Left lobe of liver (tissue), 2 donors: ENCODE data around the gene CD99L2. TPM values are rescaled to one million over a fixed set of nuclear protein-coding genes. Genes with fewer than 3 reads are reported as not detected.
"Not testable (repeated sequence)": the region's sequence is repeated elsewhere in the genome, so short reads cannot be mapped to it uniquely, and the experiment has no call there.

Source experiments
- ATAC-seq: fragments of 200-7000 bp; cut with Tn5 transposase; one replicate; pipeline ENCODE4 v1.9.1; 2020; ENCODE audit warnings: mild to moderate bottlenecking, moderate library complexity
- DNase-seq: peaks from one replicate; pipeline ENCODE4 v3.0.0-alpha.2; 2020; ENCODE audit warnings: low spot score
- total RNA-seq: library from RNA; stranded (reverse); gene quantifications from one replicate; pipeline ENCODE4 v1.2.1, GENCODE V29; 2021
- donor health status: DM: no; HTN: no; CAD: no; lungs with moderate emphysema.
- donor health status: DM: no; HTN: yes; CAD: no.

The CD99L2 gene
- total RNA-seq, 1 donor from 2014 or later, result 36.7 TPM

- DNase-seq (peak; percentile 45), ATAC-seq (no peak)
Measured at GRCh38 chrX:150897421-150898320, 797 bp downstream of the CD99L2 start.

GRCh38 chrX:150896632-150897031 lies 1.8 kb downstream of the CD99L2 start:
- ATAC-seq (no peak), DNase-seq (no peak)

- ATAC-seq, result no peak
- DNase-seq, result no peak
Measured at GRCh38 chrX:150893936-150894335, 4.5 kb downstream of the CD99L2 start.

- ATAC-seq (no peak), DNase-seq (no peak)
Measured at GRCh38 chrX:150889131-150889530, 9.3 kb downstream of the CD99L2 start.

- no peak for ATAC-seq
- DNase-seq, result no peak
Measured at GRCh38 chrX:150887906-150888465, 10.5 kb downstream of the CD99L2 start.

- not testable (repeated sequence) for DNase-seq, ATAC-seq
Measured at GRCh38 chrX:150887268-150887667, 11.2 kb downstream of the CD99L2 start.

- ATAC-seq (no peak), DNase-seq (no peak)
Measured at GRCh38 chrX:150886381-150886780, 12.1 kb downstream of the CD99L2 start.

GRCh38 chrX:150880808-150881165 lies 17.7 kb downstream of the CD99L2 start:
- DNase-seq (no peak), ATAC-seq (no peak)

- DNase-seq, result no peak
- no peak for ATAC-seq
Measured at GRCh38 chrX:150879855-150880807, 18.3 kb downstream of the CD99L2 start.

GRCh38 chrX:150875621-150876020 lies 22.8 kb downstream of the CD99L2 start:
- DNase-seq, ATAC-seq: not testable (repeated sequence)

GRCh38 chrX:150874448-150874847 lies 24.0 kb downstream of the CD99L2 start:
- no peak for DNase-seq
- no peak for ATAC-seq

- DNase-seq, result no peak
- ATAC-seq, result peak; percentile 37
Measured at GRCh38 chrX:150873616-150874015, 24.9 kb downstream of the CD99L2 start.

GRCh38 chrX:150872773-150873336 lies 25.6 kb downstream of the CD99L2 start:
- no peak for ATAC-seq
- DNase-seq, result no peak

- DNase-seq (no peak), ATAC-seq (no peak)
Measured at GRCh38 chrX:150871341-150871811, 27.1 kb downstream of the CD99L2 start.

GRCh38 chrX:150870487-150871340 lies 27.8 kb downstream of the CD99L2 start:
- ATAC-seq (no peak), DNase-seq (no peak)

GRCh38 chrX:150870029-150870428 lies 28.4 kb downstream of the CD99L2 start:
- ATAC-seq, result no peak

GRCh38 chrX:150869450-150869849 lies 29.0 kb downstream of the CD99L2 start:
- DNase-seq (no peak), ATAC-seq (no peak)

More at GRCh38 chrX:150870029-150870428, 28.4 kb downstream of the CD99L2 start:
- no peak for DNase-seq

- no peak for ATAC-seq
- no peak for DNase-seq
Measured at GRCh38 chrX:150868625-150869024, 29.8 kb downstream of the CD99L2 start.

- DNase-seq (no peak), ATAC-seq (no peak)
Measured at GRCh38 chrX:150864127-150864526, 34.3 kb downstream of the CD99L2 start.

- DNase-seq (no peak), ATAC-seq (no peak)
Measured at GRCh38 chrX:150863191-150863590, 35.3 kb downstream of the CD99L2 start.
